ENCODE data around the gene TXLNB.
"Not testable (repeated sequence)": the region's sequence is repeated elsewhere in the genome, so short reads cannot be mapped to it uniquely, and the experiment has no call there.

TXLNB gene

GRCh38 chr6:139308936-139309603 is 17.3 kb upstream of the TXLNB start:
- no peak for DNase-seq

- no peak for DNase-seq
Measured at GRCh38 chr6:139308286-139308916, 16.6 kb upstream of the TXLNB start.

DNA sequence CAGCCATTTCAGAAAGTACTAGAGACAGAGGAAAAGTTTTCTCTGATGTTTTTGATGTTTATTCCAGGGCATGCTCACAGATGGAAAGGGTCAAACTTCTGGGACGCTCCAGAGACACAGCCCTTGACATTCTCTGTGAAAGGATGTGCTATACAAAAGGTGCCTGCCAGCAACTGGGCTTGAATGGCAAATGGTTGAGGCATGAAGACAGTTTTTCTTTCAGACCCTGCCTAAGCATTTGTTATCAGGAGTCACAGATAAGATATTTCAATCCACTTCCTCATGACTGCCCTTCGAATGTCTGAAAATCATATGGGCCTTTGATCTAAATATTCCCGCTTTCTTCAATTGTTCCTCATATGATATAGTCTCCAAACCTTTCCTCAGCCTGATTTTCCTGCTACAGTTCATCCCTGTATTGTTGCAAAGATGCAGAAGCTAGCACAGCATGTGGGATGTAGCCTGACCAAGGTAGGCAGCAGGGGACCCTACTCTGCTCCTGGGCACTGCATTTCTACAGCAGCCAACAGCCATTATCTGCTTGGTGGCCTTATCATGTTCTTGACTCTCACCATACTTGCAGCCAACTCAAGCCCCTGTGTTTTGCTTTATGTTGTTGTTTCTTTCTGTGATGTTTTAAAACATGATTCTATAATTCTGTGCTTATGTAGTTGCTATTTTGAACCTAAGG is 14.6 kb upstream of the TXLNB start:
- DNase-seq: no peak

DNA sequence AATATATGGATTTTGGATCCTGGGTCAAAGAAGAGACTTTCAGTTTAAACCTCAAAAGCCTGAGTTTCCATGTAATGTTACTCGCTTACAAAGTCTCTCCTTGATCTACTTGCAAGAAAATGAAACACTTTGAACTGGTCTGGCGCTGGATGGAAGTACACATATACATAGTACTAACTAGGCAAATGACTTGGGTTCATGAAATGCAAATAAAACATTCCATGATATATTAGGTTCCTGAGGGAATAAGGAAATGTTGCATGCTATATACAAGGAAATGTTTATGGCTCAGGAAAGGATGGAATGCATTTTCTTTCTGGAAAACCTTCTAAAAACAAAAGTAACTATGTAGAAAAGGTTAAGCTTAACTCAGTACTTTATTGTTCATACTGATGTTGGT is 11.4 kb upstream of the TXLNB start:
- DNase-seq: no peak

DNA sequence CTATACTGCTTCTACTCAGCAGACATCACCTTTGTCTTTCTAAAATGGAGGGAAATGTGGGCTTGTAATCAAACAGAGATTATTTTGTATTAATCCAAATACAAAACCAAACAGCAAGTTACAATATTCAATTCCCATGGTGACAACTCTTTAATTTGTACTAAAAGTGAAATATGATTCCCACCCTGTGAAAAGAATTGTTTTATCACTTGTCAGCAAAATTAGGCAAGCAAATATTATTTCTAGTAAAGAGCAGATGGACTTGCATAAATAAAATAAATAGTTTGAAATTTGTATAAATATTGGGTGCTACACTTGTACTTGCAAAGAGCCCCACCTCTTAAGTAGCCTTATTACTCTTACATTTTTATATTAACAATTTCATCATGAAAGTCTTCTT is 6.1 kb upstream of the TXLNB start:
- DNase-seq: no peak

GRCh38 chr6:139296927-139297326 is 5.1 kb upstream of the TXLNB start:
- DNase-seq: no peak

- no peak for DNase-seq
Measured at GRCh38 chr6:139295901-139296300, 4.1 kb upstream of the TXLNB start.

DNA sequence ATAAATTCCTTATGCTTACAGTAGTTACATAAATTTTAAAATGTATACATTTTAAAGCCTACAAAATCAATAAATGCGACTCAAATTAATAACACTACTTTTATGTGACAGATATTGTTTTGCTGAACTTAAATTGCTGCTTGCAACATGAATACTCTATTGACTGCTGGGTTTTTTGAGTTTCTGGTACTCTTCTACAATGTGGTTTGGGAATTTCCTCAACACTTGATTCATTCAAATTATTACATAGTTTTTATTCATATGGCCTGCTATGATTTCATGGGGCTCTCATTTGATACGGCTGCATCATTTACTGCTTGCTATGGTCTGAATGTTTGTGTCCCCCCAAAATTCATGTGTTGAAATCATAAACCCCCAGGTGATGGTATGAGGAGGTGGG is 2.3 kb upstream of the TXLNB start:
- DNase-seq: no peak

DNA sequence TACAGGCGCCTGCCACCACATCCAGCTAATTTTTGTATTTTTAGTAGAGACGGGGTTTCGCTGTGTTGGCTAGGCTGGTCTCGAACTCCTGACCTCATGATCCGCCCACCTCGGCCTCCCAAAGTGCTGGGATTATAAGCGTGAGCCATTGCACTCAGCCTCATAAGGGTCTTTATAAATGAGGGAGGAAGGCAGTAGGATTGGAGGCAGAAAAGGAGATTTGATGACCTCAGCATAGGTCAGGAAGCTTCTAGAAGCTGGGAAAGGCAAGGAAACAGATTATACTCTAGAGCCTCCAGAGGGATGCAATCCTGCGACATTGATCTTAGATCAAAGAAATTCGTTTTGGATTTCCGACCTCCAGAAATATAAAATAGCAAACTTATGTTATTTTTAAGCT is 1.4 kb upstream of the TXLNB start:
- DNase-seq: not testable (repeated sequence)

DNA sequence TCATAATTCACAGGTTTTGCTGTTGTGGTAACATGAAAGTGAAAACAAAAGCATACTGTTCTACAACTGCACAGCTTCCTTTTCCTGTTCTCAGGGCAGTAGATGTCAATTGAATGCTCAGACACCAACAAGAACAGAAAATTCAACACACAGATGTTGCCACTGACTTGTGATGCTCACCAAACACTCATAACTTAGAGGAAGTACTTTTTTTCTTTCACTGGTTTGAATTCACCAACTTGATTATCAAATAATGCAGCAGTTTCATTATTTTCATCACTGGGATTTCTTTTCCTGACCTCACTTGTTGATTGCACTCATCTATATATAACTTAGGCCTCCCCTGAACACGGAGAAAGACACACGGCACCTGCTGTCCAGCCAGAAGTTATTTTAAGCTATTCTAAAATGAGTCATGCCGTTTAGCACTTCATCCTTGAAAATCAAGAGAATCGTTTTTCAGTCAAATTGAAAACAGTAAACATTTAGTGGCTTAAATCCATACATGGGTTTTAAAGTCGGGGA is 949 bp downstream of the TXLNB start:
- DNase-seq: peak; percentile 36

- no peak for DNase-seq
Measured at GRCh38 chr6:139289233-139289632, 2.6 kb downstream of the TXLNB start.

GRCh38 chr6:139288496-139289040 is 3.2 kb downstream of the TXLNB start:
- DNase-seq: no peak

DNA sequence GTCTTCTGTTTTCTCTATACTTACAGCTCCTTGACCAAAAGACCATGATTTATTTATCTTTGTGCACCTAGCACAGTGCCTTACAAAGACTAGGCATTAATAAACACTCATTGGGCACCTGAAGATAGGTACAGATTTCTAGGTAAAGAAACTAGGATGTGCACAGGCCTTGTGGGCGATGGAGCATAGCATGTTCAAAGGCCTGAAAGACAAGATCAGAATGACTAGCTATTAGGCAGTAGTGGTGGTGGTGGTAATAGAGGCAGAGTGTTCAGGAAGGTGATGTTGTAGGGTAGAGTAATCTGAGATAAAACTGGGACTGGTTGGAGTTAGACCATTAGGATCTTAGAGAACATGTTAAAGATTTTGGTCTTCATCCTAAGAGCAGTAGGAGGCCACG is 3.9 kb downstream of the TXLNB start:
- DNase-seq: no peak

GRCh38 chr6:139286438-139286837 is 5.4 kb downstream of the TXLNB start:
- DNase-seq: not testable (repeated sequence)

GRCh38 chr6:139285590-139285989 is 6.2 kb downstream of the TXLNB start:
- DNase-seq: no peak

GRCh38 chr6:139284789-139285188 is 7.0 kb downstream of the TXLNB start:
- no peak for DNase-seq

GRCh38 chr6:139282684-139283083 is 9.1 kb downstream of the TXLNB start:
- no peak for DNase-seq

GRCh38 chr6:139278190-139278589 is 13.6 kb downstream of the TXLNB start:
- no peak for DNase-seq

GRCh38 chr6:139277587-139277986 is 14.2 kb downstream of the TXLNB start:
- DNase-seq: no peak

GRCh38 chr6:139277161-139277560 is 14.6 kb downstream of the TXLNB start:
- no peak for DNase-seq

- DNase-seq: no peak
Measured at GRCh38 chr6:139275279-139276055, 16.3 kb downstream of the TXLNB start.

DNA sequence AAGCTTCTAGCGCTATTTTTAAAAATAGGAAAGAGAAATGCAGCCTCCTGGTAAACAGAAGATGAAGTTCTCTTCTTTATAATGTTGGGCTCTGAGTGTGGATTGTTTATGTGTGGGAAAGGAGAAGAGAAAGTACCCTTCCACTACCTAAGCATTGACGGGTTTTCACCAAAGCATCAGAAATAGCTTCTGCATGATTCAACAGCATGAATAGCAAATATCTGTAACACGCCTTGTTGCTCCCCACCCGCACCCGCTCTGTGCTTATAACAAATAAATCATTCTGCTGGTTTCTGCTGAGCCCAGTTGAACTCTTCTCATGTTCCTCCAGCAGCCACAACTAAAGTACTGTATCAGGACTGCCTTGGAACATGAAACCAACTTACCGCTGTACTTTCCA is 20.7 kb downstream of the TXLNB start:
- DNase-seq: no peak

DNA sequence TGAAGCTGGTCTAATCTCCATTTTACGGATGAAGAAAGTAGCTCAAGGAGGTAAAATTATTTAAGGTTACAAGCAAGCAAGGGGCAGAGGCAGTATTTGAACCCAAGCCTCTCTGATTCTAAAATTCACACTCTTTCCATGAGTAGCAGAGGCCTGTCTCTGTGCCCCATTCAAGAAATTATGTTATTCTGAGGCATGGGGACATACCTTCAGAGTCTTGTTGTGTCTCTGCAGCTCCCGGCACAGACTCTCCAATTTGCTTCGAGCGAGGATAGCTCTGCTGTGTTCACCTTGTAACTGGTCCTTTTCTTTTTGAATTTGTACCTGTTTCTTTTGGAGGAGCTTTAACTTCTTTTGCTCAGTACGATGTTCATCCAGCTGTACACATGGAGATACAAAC is 21.5 kb downstream of the TXLNB start:
- no peak for DNase-seq
